HepG2 (cell line): Measurements from ENCODE around the gene CEACAM3. TPM values are rescaled to one million over a fixed set of nuclear protein-coding genes. Genes with fewer than 3 reads are reported as not detected.

Source experiments
- BHLHE40 ChIP-seq: IDR thresholded peaks from 2 replicates; pipeline ENCODE4 v1.6.1; 2011; ENCODE audit warnings: low read length, improper control_type of control experiment
- KLF13 ChIP-seq: sonication (generic); formaldehyde crosslinking; IDR thresholded peaks from 2 replicates; pipeline ENCODE4 v1.4.0; 2020; ENCODE audit warnings: mild to moderate bottlenecking, missing genetic modification reagents
- RAD21 ChIP-seq: fragments of 450-650 bp; formaldehyde crosslinking; IDR thresholded peaks from 2 replicates; pipeline ENCODE4 v1.5.0; 2020; ENCODE audit warnings: mild to moderate bottlenecking
- SMAD3 ChIP-seq: sonication (generic); formaldehyde crosslinking; IDR thresholded peaks from 2 replicates; pipeline ENCODE4 v1.4.0; 2020; ENCODE audit warnings: missing genetic modification reagents
- STAG1 ChIP-seq: sonication (generic); formaldehyde crosslinking; IDR thresholded peaks from 2 replicates; pipeline ENCODE4 v1.4.0; 2020; ENCODE audit warnings: missing genetic modification reagents
- polyA plus RNA-seq, 8 experiments: library from polyadenylated mRNA; depleted of rRNA in 3 of 8; stranded (reverse) in 7 of 8; unstranded in 1 of 8; fragments of >200 nt; fragmentation: Illumina TruSeq in 4 of 8; extraction: Trizol in 4 of 8; gene quantifications; 2 replicates each; pipeline versions ENCODE4 v1.2.1 to v1.2.3, GENCODE V29; 2011 to 2016; ENCODE audit warnings: low read depth in 4 of 8, missing spikeins in 1 of 8, mixed read lengths in 1 of 8; ENCODE audit not compliant: insufficient read depth in 1 of 8
- total RNA-seq, 5 experiments: library from RNA; depleted of rRNA; stranded (reverse); fragments of >200 nt; fragmentation: Illumina TruSeq; extraction: Trizol; gene quantifications; 2 replicates each; pipeline ENCODE4 v1.2.3, GENCODE V29; 2016; ENCODE audit warnings: low read depth in 1 of 5
- TF ChIP-seq, protein P1 (sequence below): sonication (generic); formaldehyde crosslinking; IDR thresholded peaks from 2 replicates; pipeline ENCODE4 v1.5.0; 2020; ENCODE audit warnings: mild to moderate bottlenecking, missing genetic modification reagents, borderline replicate concordance
- TF ChIP-seq, protein P2 (sequence below): conservative IDR thresholded peaks from 2 replicates; pipeline ENCODE4 v1.6.1; 2018; ENCODE audit warnings: missing genetic modification reagents
- TF ChIP-seq, protein P3 (sequence below): sonication (generic); formaldehyde crosslinking; IDR thresholded peaks from 2 replicates; pipeline ENCODE4 v1.5.0; 2020; ENCODE audit warnings: mild to moderate bottlenecking, missing genetic modification reagents, moderate library complexity
- TF ChIP-seq, protein P4 (sequence below): sonication (generic); formaldehyde crosslinking; IDR thresholded peaks from 2 replicates; pipeline ENCODE4 v1.4.0; 2020; ENCODE audit warnings: missing genetic modification reagents, mild to moderate bottlenecking, borderline replicate concordance
- TF ChIP-seq, protein P5 (sequence below): sonication (generic); formaldehyde crosslinking; IDR thresholded peaks from 2 replicates; pipeline ENCODE4 v1.5.0; 2020; ENCODE audit warnings: missing genetic modification reagents

CEACAM3 gene
- total and polyA plus RNA-seq, 2 of the 13 experiments (the other 11 are each of a cell fraction or from before 2014, with no cell fraction given): not detected

DNA sequence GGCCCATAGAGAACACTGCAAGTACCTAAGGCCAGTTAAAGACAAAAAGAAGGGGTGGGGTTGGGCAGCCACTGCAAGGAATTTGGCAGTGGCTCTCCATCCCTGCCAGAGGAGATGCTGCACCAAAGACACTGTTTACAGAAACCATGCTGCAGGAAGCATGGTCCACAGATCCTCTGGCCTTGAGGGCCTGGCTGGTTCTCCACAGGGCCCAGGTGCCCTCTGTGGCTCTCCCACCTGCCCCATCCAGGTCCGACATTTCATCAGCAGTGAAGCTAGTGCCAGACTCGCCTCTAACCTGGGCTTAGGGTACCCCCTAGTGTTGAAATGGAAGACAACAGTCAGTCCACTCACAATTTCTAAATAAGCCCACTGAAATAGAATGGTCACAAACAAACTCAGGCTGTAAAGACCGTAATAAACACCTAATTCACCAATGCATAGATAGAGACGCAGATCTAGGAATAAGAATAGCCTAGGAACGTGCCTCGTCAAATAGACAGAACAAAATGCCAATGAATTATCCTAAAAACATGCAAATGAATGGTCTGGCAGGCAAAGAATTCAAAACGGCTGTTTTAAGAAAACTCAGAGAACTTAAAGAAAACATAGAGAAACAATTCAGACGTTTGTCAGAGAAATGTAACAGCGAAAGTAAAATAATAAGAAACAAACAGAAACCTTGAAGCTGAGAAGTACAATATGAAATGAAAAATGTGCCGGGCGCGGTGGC is 24.8 kb downstream of the CEACAM3 start (continued):
- TF ChIP-seq, protein P1, sequence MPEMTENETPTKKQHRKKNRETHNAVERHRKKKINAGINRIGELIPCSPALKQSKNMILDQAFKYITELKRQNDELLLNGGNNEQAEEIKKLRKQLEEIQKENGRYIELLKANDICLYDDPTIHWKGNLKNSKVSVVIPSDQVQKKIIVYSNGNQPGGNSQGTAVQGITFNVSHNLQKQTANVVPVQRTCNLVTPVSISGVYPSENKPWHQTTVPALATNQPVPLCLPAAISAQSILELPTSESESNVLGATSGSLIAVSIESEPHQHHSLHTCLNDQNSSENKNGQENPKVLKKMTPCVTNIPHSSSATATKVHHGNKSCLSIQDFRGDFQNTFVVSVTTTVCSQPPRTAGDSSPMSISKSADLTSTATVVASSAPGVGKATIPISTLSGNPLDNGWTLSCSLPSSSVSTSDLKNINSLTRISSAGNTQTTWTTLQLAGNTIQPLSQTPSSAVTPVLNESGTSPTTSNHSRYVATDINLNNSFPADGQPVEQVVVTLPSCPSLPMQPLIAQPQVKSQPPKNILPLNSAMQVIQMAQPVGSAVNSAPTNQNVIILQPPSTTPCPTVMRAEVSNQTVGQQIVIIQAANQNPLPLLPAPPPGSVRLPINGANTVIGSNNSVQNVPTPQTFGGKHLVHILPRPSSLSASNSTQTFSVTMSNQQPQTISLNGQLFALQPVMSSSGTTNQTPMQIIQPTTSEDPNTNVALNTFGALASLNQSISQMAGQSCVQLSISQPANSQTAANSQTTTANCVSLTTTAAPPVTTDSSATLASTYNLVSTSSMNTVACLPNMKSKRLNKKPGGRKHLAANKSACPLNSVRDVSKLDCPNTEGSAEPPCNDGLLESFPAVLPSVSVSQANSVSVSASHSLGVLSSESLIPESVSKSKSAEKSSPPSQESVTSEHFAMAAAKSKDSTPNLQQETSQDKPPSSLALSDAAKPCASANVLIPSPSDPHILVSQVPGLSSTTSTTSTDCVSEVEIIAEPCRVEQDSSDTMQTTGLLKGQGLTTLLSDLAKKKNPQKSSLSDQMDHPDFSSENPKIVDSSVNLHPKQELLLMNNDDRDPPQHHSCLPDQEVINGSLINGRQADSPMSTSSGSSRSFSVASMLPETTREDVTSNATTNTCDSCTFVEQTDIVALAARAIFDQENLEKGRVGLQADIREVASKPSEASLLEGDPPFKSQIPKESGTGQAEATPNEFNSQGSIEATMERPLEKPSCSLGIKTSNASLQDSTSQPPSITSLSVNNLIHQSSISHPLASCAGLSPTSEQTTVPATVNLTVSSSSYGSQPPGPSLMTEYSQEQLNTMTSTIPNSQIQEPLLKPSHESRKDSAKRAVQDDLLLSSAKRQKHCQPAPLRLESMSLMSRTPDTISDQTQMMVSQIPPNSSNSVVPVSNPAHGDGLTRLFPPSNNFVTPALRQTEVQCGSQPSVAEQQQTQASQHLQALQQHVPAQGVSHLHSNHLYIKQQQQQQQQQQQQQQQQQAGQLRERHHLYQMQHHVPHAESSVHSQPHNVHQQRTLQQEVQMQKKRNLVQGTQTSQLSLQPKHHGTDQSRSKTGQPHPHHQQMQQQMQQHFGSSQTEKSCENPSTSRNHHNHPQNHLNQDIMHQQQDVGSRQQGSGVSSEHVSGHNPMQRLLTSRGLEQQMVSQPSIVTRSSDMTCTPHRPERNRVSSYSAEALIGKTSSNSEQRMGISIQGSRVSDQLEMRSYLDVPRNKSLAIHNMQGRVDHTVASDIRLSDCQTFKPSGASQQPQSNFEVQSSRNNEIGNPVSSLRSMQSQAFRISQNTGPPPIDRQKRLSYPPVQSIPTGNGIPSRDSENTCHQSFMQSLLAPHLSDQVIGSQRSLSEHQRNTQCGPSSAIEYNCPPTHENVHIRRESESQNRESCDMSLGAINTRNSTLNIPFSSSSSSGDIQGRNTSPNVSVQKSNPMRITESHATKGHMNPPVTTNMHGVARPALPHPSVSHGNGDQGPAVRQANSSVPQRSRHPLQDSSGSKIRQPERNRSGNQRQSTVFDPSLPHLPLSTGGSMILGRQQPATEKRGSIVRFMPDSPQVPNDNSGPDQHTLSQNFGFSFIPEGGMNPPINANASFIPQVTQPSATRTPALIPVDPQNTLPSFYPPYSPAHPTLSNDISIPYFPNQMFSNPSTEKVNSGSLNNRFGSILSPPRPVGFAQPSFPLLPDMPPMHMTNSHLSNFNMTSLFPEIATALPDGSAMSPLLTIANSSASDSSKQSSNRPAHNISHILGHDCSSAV (CRISPR knock-in tag): no peak
- TF ChIP-seq, protein P2, sequence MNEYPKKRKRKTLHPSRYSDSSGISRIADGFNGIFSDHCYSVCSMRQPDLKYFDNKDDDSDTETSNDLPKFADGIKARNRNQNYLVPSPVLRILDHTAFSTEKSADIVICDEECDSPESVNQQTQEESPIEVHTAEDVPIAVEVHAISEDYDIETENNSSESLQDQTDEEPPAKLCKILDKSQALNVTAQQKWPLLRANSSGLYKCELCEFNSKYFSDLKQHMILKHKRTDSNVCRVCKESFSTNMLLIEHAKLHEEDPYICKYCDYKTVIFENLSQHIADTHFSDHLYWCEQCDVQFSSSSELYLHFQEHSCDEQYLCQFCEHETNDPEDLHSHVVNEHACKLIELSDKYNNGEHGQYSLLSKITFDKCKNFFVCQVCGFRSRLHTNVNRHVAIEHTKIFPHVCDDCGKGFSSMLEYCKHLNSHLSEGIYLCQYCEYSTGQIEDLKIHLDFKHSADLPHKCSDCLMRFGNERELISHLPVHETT (CRISPR knock-in tag): no peak
- TF ChIP-seq, protein P3, sequence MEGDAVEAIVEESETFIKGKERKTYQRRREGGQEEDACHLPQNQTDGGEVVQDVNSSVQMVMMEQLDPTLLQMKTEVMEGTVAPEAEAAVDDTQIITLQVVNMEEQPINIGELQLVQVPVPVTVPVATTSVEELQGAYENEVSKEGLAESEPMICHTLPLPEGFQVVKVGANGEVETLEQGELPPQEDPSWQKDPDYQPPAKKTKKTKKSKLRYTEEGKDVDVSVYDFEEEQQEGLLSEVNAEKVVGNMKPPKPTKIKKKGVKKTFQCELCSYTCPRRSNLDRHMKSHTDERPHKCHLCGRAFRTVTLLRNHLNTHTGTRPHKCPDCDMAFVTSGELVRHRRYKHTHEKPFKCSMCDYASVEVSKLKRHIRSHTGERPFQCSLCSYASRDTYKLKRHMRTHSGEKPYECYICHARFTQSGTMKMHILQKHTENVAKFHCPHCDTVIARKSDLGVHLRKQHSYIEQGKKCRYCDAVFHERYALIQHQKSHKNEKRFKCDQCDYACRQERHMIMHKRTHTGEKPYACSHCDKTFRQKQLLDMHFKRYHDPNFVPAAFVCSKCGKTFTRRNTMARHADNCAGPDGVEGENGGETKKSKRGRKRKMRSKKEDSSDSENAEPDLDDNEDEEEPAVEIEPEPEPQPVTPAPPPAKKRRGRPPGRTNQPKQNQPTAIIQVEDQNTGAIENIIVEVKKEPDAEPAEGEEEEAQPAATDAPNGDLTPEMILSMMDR: peak; percentile 81
- TF ChIP-seq, protein P4, sequence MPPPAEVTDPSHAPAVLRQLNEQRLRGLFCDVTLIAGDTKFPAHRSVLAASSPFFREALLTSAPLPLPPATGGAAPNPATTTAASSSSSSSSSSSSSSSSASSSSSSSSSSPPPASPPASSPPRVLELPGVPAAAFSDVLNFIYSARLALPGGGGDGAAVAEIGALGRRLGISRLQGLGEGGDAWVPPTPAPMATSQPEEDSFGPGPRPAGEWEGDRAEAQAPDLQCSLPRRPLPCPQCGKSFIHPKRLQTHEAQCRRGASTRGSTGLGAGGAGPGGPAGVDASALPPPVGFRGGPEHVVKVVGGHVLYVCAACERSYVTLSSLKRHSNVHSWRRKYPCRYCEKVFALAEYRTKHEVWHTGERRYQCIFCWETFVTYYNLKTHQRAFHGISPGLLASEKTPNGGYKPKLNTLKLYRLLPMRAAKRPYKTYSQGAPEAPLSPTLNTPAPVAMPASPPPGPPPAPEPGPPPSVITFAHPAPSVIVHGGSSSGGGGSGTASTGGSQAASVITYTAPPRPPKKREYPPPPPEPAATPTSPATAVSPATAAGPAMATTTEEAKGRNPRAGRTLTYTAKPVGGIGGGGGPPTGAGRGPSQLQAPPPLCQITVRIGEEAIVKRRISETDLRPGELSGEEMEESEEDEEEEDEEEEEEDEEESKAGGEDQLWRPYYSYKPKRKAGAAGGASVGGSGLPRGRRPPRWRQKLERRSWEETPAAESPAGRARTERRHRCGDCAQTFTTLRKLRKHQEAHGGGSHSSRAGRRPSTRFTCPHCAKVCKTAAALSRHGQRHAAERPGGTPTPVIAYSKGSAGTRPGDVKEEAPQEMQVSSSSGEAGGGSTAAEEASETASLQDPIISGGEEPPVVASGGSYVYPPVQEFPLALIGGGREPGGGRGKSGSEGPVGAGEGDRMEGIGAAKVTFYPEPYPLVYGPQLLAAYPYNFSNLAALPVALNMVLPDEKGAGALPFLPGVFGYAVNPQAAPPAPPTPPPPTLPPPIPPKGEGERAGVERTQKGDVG (CRISPR knock-in tag): no peak
- TF ChIP-seq, protein P5, sequence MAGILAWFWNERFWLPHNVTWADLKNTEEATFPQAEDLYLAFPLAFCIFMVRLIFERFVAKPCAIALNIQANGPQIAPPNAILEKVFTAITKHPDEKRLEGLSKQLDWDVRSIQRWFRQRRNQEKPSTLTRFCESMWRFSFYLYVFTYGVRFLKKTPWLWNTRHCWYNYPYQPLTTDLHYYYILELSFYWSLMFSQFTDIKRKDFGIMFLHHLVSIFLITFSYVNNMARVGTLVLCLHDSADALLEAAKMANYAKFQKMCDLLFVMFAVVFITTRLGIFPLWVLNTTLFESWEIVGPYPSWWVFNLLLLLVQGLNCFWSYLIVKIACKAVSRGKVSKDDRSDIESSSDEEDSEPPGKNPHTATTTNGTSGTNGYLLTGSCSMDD (CRISPR knock-in tag): no peak
- TF ChIP-seq KLF13 (no peak), RAD21 (CRISPR knock-in tag) (peak; percentile 68), BHLHE40 (0 out of 2 replicates have a peak, but pooled peaks have one; percentile 9), SMAD3 (no peak), STAG1 (peak; percentile 81)
